AG04450 (cell line): ENCODE data around the gene ZC3H12A. TPM values are rescaled to one million over a fixed set of nuclear protein-coding genes. Genes with fewer than 3 reads are reported as not detected.

Source experiments
- CTCF ChIA-PET: fragments of 300-600, 350-600 bp; formaldehyde crosslinking; extraction: SDS; loops from one replicate; lab custom pipeline; 2022; ENCODE audit warnings: antibody characterized with exemption, inconsistent platforms; lab: Charles Lee
- POLR2A ChIA-PET: fragments of 350-600 bp; formaldehyde crosslinking; extraction: SDS; loops from one replicate; lab custom pipeline; 2021; ENCODE audit warnings: antibody characterized with exemption, inconsistent platforms; lab: Yijun Ruan, JAX
- DNase-seq: peaks from one replicate; pipeline ENCODE4 v3.0.0-alpha.2; 2011; ENCODE audit warnings: low read depth, low spot score
- H3K27ac ChIP-seq: one replicate; pipeline ENCODE4 v1.5.1; 2012; ENCODE audit warnings: low read depth, low read length, control low read depth
- H3K27me3 ChIP-seq: one replicate; pipeline ENCODE4 v1.6.0; 2012; ENCODE audit warnings: low read length; ENCODE audit not compliant: control insufficient read depth, insufficient read depth
- H3K4me3 ChIP-seq: 2 replicates; pipeline ENCODE4 v1.5.1; 2011; ENCODE audit warnings: mild to moderate bottlenecking, low read depth, low read length, control low read depth
- H3K9me3 ChIP-seq: 2 replicates; pipeline ENCODE4 v1.5.1; 2012; ENCODE audit warnings: low read length; ENCODE audit not compliant: control insufficient read depth, insufficient read depth
- polyA plus RNA-seq: library from polyadenylated mRNA; depleted of rRNA; stranded (reverse); fragments of >200 nt; gene quantifications from 2 replicates; pipeline ENCODE4 v1.2.3, GENCODE V29; 2011
- TF ChIP-seq, protein P1 (sequence below): IDR thresholded peaks from 2 replicates; pipeline ENCODE4 v1.5.1; 2011; ENCODE audit warnings: low read depth, low read length, control low read depth, inconsistent platforms

ZC3H12A gene
- polyA plus RNA-seq, 1 experiment = 4.3 TPM

DNA sequence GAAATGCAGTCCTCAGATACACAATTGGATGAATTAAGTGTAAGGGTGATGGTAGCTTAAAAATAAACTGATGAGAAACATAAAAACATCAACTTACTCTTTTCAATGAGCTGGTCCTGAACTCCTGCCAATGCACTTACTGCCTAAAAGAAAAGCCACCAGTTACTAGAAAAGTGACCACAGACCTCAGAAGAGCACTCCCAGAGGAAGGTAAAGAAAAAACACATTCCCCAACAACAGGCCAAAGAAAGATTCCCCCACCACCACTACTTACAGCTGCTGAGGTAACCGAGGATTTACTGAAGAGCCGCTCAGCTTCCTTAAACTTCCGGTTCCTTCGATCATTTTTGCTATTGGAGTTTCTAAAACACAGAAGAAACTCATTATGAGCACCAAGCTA is 34.8 kb downstream of the ZC3H12A start:
- Histone ChIP-seq H3K9me3 (no peaks in the 10 kb centered on the region), H3K27me3 (no peaks in the 10 kb centered on the region), H3K4me3 (no peak overlapping the region), H3K27ac (no peak overlapping the region)
- no peak for DNase-seq
- TF ChIP-seq, protein P1, sequence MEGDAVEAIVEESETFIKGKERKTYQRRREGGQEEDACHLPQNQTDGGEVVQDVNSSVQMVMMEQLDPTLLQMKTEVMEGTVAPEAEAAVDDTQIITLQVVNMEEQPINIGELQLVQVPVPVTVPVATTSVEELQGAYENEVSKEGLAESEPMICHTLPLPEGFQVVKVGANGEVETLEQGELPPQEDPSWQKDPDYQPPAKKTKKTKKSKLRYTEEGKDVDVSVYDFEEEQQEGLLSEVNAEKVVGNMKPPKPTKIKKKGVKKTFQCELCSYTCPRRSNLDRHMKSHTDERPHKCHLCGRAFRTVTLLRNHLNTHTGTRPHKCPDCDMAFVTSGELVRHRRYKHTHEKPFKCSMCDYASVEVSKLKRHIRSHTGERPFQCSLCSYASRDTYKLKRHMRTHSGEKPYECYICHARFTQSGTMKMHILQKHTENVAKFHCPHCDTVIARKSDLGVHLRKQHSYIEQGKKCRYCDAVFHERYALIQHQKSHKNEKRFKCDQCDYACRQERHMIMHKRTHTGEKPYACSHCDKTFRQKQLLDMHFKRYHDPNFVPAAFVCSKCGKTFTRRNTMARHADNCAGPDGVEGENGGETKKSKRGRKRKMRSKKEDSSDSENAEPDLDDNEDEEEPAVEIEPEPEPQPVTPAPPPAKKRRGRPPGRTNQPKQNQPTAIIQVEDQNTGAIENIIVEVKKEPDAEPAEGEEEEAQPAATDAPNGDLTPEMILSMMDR = peak; percentile 37
- POLR2A ChIA-PET = no interaction called here
- CTCF ChIA-PET = interaction anchor here (0.6 to 2.1 kb wide), 6 partner anchors 9 to 173 kb away, joined by 3 to 15 read pairs (median 3); no protein-coding TSS in a partner anchor

DNA sequence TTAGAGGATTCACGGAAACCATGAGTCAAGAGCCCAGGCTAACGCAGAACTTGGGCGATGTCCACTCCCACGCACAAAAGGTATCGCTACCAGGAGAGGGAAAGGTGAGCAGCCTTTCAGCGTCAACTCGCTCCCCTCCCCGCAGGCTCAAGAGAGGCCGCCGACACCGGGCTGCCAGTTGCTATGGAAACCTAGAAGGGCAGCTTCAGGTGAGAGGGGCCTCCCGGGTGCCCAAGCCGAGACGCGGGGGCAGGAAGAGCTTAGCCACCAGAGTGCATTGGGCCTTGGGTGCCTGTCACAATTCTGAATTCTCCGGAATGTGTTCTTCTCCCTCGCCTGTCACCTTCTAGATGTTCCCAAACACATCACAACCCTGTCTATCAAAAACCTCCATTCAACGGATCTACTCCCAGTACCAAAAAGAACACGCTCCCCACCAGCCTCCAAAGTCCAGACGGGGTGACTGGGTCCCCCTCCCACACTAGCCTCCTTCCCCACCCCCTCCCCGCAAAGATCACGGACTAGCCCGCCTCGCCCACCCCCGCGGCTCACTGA is 39.5 kb downstream of the ZC3H12A start:
- Histone ChIP-seq H3K4me3 (peak overlapping the region; percentile 84), H3K27me3 (no peaks in the 10 kb centered on the region), H3K9me3 (no peaks in the 10 kb centered on the region), H3K27ac (peak overlapping the region; percentile 31)
- CTCF ChIA-PET = interaction anchor here (0.5 to 4.1 kb wide), 39 partner anchors 8 to 1298 kb away, joined by 3 to 76 read pairs (median 5); partner anchors contain the start of genes CDCA8, DNALI1, GNL2 and MTF1
- POLR2A ChIA-PET = interaction anchor here (1.0 to 1.2 kb wide), 2 partner anchors 15 to 82 kb away, joined by 4 to 5 read pairs; partner anchors contain the start of gene GNL2
- TF ChIP-seq, protein P1 = no peak
- DNase-seq = no peak

DNA sequence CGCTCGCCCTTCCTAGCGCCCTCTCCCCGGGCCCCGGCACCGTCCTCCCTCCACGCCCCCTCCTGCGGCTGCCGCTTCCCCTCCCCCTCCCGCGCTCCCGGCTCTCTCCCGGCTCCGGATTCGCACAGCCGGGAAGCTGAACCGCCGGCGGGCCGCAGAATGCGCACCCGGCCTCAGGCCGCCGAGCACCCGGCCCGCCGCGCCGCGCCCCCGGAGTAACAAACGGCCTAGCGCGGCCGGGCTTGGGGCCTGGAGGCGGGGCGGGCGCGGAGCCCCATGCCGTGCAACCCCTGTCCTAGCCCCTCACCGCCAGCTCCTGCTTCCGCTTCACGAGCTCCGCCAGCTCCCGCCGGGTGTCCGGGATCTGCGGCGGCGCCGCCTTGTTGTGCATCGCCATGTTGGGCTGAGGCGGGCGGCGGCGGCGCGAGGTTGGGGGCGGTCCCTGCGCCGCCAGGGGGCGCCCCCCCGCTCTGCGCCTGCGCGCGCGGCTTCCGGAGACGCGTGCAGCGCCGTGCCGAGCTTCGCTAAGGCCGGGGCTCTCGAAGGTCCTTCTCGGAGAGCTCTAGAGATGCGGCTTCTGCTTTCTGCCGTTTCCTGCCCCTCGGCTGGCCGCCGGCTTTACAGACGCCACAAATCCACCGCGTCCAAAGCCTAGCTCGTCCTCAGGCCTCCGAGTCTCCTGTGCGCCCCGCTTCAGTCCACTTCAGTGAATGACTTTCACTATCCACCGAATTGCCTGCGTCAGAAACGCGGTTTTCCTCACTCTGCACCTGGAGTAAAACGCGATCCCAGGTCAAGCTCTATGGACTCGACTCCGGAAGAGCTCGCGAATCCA is 40.2 kb downstream of the ZC3H12A start, which contains the start of gene MEAF6:
TSS of gene MEAF6 (minus strand) at position 417 of the 835 bp plus-strand sequence. CDS start at position 397, 20 bp downstream.
- no peaks in the 10 kb centered on the region for H3K27me3 ChIP-seq
- ChIA-PET CTCF (interaction anchor here (0.5 to 4.1 kb wide), 50 partner anchors 9 to 1299 kb away, joined by 3 to 76 read pairs (median 5); partner anchors contain the start of genes CDCA8, DNALI1, GNL2 and MTF1), POLR2A (interaction anchor here (0.6 to 1.2 kb wide), 6 partner anchors 15 to 81 kb away, joined by 3 to 7 read pairs (median 4); partner anchors contain the start of genes GNL2 and SNIP1)
- no peaks in the 10 kb centered on the region for H3K9me3 ChIP-seq
- DNase-seq = peak; percentile 37
- TF ChIP-seq, protein P1 = peak; percentile 29; the same call in 1 of the 2 replicates
- H3K4me3 ChIP-seq = peak within 1 kb of the TSS; percentile 84
- H3K27ac ChIP-seq = peak within 1 kb of the TSS; percentile 83

DNA sequence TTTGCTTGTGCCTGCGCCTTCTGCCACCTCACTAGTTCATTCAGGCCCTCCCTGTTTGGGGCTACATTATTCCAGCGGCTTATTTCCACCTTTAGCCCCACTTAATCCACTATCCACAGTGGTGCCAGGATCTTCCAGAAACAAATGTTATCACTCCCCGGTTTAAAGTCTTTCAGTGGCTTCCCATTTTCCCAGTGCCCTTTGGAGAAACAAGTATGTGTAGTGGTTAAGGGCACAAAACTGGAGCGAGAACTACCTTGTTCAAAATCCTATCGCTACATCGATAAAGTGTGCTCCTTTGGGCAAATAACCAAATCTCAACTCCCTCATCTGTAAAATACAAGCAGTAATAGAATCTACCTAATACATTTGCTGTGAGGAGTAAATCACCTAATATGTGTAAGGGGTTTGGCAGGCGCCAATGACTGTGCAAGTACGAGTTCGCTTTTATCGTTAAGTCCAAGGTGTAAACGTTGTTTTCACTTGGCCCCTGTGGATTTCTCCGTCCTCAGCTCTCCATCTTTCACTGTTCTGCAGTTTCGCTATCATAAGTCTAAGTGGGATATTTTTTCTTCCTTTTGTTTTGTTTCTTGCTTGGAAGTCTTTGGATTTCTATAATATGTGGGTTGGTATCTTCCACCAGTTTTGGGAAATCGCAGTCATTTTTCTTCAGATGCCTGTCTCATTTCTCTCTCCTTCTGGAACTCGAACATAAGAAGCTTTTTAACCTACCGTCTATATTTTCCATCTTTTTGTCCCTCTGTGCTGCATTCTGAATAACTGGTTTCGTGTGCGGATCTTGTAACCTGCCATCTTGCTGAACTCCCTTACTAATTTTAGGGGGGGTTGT is 41.0 kb downstream of the ZC3H12A start:
- no peaks in the 10 kb centered on the region for H3K9me3 ChIP-seq
- CTCF ChIA-PET = interaction anchor here (0.6 to 4.1 kb wide), 36 partner anchors 10 to 345 kb away, joined by 3 to 76 read pairs (median 5); partner anchors contain the start of genes CDCA8, DNALI1, GNL2 and MTF1
- peak overlapping the region; percentile 84 for H3K4me3 ChIP-seq
- TF ChIP-seq, protein P1 = no peak
- POLR2A ChIA-PET = interaction anchor here (0.6 to 1.2 kb wide), 6 partner anchors 19 to 1060 kb away, joined by 3 to 7 read pairs (median 4); partner anchors contain the start of genes GNL2 and SNIP1
- H3K27me3 ChIP-seq = no peaks in the 10 kb centered on the region
- DNase-seq = no peak
- H3K27ac ChIP-seq = peak overlapping the region; percentile 83
